ENCODE measurements around the gene GTF2F1. TPM values are rescaled to one million over a fixed set of nuclear protein-coding genes. Genes with fewer than 3 reads are reported as not detected.

GTF2F1 gene
- total RNA-seq, 1 donor from 2014 or later, result 67.9 TPM

- Histone ChIP-seq H3K36me3 (peaks cover 3 to 7% of the 10 kb centered on the region in 2 donors), H3K27ac (peak overlapping the region; percentile 93 to 99), H3K4me3 (peak overlapping the region; percentile 75 to 88), H3K9me3 (no peaks in the 10 kb centered on the region), H3K27me3 (no peaks in the 10 kb centered on the region), H3K4me1 (peaks cover 3 to 11% of the 10 kb centered on the region in 2 donors)
- TF ChIP-seq, protein P1, sequence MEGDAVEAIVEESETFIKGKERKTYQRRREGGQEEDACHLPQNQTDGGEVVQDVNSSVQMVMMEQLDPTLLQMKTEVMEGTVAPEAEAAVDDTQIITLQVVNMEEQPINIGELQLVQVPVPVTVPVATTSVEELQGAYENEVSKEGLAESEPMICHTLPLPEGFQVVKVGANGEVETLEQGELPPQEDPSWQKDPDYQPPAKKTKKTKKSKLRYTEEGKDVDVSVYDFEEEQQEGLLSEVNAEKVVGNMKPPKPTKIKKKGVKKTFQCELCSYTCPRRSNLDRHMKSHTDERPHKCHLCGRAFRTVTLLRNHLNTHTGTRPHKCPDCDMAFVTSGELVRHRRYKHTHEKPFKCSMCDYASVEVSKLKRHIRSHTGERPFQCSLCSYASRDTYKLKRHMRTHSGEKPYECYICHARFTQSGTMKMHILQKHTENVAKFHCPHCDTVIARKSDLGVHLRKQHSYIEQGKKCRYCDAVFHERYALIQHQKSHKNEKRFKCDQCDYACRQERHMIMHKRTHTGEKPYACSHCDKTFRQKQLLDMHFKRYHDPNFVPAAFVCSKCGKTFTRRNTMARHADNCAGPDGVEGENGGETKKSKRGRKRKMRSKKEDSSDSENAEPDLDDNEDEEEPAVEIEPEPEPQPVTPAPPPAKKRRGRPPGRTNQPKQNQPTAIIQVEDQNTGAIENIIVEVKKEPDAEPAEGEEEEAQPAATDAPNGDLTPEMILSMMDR (IDR thresholded peaks at IDR 0.05), result no peak
- DNase-seq (ENCODE audit: low spot score in 2 of 2), result no peak
- intact Hi-C loops (cut with DNase I), result loop anchor here (1.0 to 5.0 kb wide), 9 partner anchors 12 to 1554 kb away; partner anchors contain the start of genes CLPP, CTXN1, GTF2F1 and NDUFA11
Observed at GRCh38 chr19:6373813-6374108, 19.2 kb downstream of the GTF2F1 start.

DNA sequence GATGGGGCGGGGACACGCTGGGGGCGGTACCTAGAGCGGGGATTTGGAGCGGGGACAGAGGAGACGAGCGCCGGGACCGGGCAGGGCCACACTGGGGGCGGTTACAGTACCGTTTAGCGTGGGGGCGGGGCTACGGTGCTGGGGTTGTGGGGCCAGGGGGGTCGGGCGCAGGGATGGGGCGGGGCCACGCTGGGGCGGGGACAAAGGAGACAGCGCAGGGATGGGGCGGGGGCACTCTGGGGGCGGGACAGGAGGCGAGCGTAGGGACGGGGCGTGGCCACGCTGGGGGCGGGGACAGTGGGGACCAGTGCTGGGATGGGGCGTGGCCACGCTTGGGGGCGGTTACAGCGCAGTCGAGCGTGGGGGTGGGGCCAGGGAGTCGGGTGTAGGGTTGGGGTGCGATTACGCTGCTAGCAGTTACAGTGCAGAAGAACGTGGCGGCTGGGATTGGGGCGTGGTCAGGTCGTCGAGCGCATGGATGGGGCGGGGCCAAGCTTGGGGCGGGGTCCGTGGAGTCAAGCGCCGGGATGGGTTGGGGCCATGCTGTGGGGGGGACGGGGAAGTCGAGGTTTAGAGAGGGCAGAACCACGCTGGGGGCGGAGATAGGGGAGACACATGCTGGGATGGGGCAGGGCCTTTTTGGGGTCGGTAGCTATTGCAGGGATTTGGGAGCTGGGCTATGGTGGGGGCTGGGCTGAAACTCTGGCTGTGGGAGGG, 19.7 kb downstream of the GTF2F1 start:
- Histone ChIP-seq H3K36me3 (peaks cover 8 to 12% of the 10 kb centered on the region in 2 donors), H3K27me3 (no peaks in the 10 kb centered on the region), H3K9me3 (no peaks in the 10 kb centered on the region), H3K4me1 (peaks cover 3 to 11% of the 10 kb centered on the region in 2 donors), H3K27ac (peak overlapping the region; percentile 93 to 99), H3K4me3 (peak overlapping the region; percentile 75 to 88)
- intact Hi-C loops (cut with DNase I), result loop anchor here (1.0 to 5.0 kb wide), 9 partner anchors 12 to 1554 kb away; partner anchors contain the start of genes CLPP, CTXN1, GTF2F1 and NDUFA11
- peak; percentile 93 to 98 for DNase-seq (ENCODE audit: low spot score in 2 of 2)
- TF ChIP-seq, protein P1 (IDR thresholded peaks at IDR 0.05), result no peak

DNA sequence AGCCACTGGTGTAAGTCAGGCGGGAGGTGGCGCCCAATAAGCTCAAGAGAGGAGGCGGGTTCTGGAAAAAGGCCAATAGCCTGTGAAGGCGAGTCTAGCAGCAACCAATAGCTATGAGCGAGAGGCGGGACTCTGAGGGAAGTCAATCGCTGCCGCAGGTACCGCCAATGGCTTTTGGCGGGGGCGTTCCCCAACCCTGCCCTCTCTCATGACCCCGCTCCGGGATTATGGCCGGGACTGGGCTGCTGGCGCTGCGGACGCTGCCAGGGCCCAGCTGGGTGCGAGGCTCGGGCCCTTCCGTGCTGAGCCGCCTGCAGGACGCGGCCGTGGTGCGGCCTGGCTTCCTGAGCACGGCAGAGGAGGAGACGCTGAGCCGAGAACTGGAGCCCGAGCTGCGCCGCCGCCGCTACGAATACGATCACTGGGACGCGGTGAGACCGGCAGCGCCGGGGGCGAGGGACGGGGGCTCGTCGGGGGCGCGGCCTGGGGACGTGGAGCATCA, 20.3 kb downstream of the GTF2F1 start, which contains the start of gene ALKBH7:
TSS of gene ALKBH7 (plus strand) at position 201 of the 502 bp plus-strand sequence. CDS start at position 228, 27 bp downstream.
- Histone ChIP-seq H3K4me3 (peak within 1 kb of the TSS; percentile 75 to 88), H3K27me3 (no peaks in the 10 kb centered on the region), H3K36me3 (peaks cover 12 to 18% of the 10 kb centered on the region in 2 donors), H3K4me1 (peaks cover 3 to 5% of the 10 kb centered on the region in 2 donors), H3K27ac (peak within 1 kb of the TSS; percentile 93 to 99), H3K9me3 (no peaks in the 10 kb centered on the region)
- TF ChIP-seq, protein P1 (IDR thresholded peaks at IDR 0.05), result no peak
- intact Hi-C loops (cut with DNase I), result loop anchor here (1.0 to 5.0 kb wide), 10 partner anchors 11 to 1555 kb away; partner anchors contain the start of genes CLPP, CTXN1, GPR108 and GTF2F1
- DNase-seq (ENCODE audit: low spot score in 2 of 2), result peak; percentile 98 to 100

- Histone ChIP-seq H3K27ac (no peak overlapping the region), H3K9me3 (no peaks in the 10 kb centered on the region), H3K36me3 (peaks cover 41 to 51% of the 10 kb centered on the region in 2 donors), H3K4me1 (peaks cover 4 to 7% of the 10 kb centered on the region in 2 donors), H3K4me3 (no peak overlapping the region), H3K27me3 (no peaks in the 10 kb centered on the region)
- intact Hi-C loops (cut with DNase I), result no loop called here
- DNase-seq (ENCODE audit: low spot score in 2 of 2), result no peak
- TF ChIP-seq, protein P1 (IDR thresholded peaks at IDR 0.05), result no peak
Observed at GRCh38 chr19:6364353-6364752, 28.6 kb downstream of the GTF2F1 start.

DNA sequence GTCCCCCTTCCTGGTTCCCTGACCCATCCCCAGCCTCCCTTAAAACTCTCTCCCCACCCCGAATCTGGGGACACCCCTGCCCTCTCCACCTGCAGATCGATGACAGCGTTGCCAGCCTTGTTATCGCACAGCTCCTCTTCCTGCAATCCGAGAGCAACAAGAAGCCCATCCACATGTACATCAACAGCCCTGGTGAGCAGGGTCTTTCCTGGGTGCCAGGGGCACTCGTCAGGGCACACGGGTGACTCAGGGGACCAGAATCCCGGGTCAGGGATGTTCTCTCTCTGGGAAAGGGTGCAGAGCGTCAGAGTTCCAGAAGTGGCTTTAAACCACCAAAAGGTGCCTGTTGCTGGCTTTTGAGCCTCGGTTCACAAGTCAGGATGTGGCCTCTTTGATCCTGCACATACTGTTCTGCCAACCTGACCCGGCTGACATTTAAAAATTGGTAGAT, 30.6 kb downstream of the GTF2F1 start:
- DNase-seq (ENCODE audit: low spot score in 2 of 2), result no peak

More for the DNA sequence above, 30.6 kb downstream of the GTF2F1 start:
- intact Hi-C loops (cut with DNase I), result no loop called here
- Histone ChIP-seq H3K36me3 (peaks cover 27 to 35% of the 10 kb centered on the region in 2 donors), H3K4me1 (peaks cover 4 to 7% of the 10 kb centered on the region in 2 donors), H3K9me3 (no peaks in the 10 kb centered on the region), H3K27me3 (no peaks in the 10 kb centered on the region), H3K27ac (peak overlapping the region; percentile 80 to 91), H3K4me3 (peak overlapping the region; percentile 68 to 99)
- TF ChIP-seq, protein P1 (IDR thresholded peaks at IDR 0.05), result no peak
